ENCODE measurements around the gene HEPACAM2. TPM values are rescaled to one million over a fixed set of nuclear protein-coding genes. Genes with fewer than 3 reads are reported as not detected.

Gene HEPACAM2
- polyA plus RNA-seq, 6 donors from 2014 or later: 0.38 TPM; not detected in 5

DNA sequence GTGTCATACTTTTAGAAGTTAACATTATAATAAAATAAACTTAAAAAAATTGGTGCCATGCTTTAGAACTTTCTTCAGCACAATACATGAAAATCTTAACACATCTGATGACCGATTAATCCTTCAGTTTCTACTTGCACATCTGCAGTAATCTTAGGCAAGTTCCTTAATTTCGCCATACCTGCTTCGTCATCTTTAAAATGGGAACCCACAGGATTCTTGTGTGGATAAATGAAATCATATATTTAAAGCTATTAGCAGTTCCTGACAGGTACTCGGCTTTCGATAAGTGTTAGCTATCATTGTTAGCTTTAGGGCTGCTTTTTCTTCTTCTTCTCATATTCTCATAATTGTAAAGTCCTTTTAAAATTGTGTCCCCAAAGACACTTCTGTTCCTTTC is 5.0 kb upstream of the HEPACAM2 start:
- H3K4me1 Mint-ChIP-seq: peaks cover 9 to 27% (median 10%) of the 10 kb centered on the region in 3 donors
- H3K4me3 Mint-ChIP-seq: peak overlapping the region; percentile 94 to 99 (median 98)
- no peaks in the 10 kb centered on the region for H3K36me3 Mint-ChIP-seq
- peak overlapping the region; percentile 93 to 99 (median 96) for H3K27ac Mint-ChIP-seq
- no peak for ATAC-seq (ENCODE audit: low read depth in 2 of 2)
- H3K9me3 Mint-ChIP-seq: no peaks in the 10 kb centered on the region
- H3K27me3 Mint-ChIP-seq: no peaks in the 10 kb centered on the region
- DNase-seq: no peak

DNA sequence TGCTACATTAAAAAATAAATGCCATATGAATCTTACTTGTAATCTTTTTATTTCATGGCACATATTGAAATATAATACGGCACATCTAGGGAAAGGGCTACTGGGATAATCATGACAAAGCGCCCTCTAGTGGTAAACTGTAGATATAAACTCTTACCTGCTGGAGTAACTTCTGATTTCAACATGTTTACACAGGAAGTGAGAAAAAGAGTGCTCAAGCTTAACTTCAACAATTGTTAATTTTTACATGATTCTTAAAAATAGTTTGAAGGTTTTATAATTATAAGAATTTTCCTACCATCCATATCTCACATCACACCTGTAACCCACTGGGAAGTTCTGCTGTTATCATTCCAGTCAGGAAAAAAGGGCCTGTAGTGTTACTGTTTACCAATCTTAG is 2.0 kb upstream of the HEPACAM2 start:
- Mint-ChIP-seq H3K4me3 (peak overlapping the region in 2 of 8 donors; percentile 17 to 45), H3K9me3 (no peaks in the 10 kb centered on the region), H3K4me1 (peaks cover 9 to 27% (median 10%) of the 10 kb centered on the region in 3 donors), H3K27ac (peak overlapping the region in 2 of 6 donors; percentile 2 to 74), H3K27me3 (no peaks in the 10 kb centered on the region), H3K36me3 (no peaks in the 10 kb centered on the region)
- DNase-seq: peak; percentile 68
- no peak for ATAC-seq (ENCODE audit: low read depth in 2 of 2)

DNA sequence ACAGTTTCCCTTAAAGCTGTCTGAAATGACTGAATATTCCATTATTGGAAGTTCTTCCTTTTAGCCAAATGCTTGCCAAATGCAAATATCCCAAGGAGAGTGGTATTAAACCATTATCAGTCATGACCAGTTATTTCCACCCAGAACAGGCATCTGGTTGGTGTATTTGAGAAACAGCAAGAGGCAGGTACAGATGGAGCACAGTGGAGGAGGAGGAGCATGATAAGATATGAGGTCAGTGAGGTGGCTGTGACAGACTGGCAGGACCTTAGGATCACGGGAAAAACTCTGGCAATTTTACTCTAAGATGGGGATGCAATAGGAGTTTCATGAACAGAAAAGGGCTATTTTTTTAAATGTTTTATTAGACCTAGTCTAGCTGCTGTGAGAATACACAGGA is 6.4 kb downstream of the HEPACAM2 start:
- Mint-ChIP-seq H3K9me3 (no peaks in the 10 kb centered on the region), H3K27me3 (peaks cover 5 to 19% (median 16%) of the 10 kb centered on the region in 3 donors), H3K36me3 (no peaks in the 10 kb centered on the region), H3K4me1 (no peaks in the 10 kb centered on the region), H3K27ac (no peak overlapping the region), H3K4me3 (no peak overlapping the region)
- DNase-seq (no peak), ATAC-seq (ENCODE audit: low read depth in 2 of 2) (no peak)

DNA sequence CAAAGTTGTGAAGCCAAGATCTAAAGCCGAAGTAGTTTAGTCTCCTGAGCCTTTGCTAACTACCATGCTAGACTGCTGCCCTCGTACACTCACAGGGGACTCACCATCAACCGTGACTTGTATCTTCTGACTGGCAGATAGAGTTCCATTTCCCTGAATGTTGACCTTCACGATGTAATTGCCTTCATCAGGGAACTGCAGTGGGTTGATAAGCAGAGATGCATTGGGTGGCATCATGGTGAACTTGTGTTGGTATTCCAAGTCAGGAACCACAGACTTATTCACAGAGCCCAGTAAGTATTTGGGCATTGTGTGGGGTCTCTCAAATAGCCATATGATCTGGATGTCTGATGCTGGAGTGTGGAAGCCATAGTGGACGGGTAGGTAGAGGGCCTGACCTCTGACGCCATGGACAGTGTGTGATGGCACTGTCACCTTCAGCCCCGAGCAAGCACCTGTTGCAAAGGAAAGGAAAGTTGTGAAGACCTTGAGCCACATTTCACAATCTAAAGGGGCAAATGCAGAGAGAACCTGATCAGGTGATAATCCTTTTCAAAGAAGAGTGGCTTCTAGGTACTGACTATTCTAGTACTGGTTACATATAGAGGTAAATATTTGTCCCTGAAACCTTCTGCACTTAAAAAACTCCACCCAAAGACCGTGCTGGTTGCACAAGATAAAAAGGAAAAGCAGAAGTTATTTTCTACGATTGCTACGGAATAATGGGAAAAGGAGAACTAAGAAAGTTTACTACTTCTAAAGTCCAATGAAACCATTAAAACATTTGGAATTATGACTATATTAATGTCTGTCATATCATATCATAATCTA is 7.1 kb downstream of the HEPACAM2 start:
- Mint-ChIP-seq H3K4me3 (no peak overlapping the region), H3K27ac (no peak overlapping the region), H3K36me3 (no peaks in the 10 kb centered on the region), H3K9me3 (no peaks in the 10 kb centered on the region), H3K4me1 (no peaks in the 10 kb centered on the region), H3K27me3 (peaks cover 5 to 25% (median 21%) of the 10 kb centered on the region in 3 donors)
- no peak for DNase-seq
- ATAC-seq (ENCODE audit: low read depth in 2 of 2): no peak

DNA sequence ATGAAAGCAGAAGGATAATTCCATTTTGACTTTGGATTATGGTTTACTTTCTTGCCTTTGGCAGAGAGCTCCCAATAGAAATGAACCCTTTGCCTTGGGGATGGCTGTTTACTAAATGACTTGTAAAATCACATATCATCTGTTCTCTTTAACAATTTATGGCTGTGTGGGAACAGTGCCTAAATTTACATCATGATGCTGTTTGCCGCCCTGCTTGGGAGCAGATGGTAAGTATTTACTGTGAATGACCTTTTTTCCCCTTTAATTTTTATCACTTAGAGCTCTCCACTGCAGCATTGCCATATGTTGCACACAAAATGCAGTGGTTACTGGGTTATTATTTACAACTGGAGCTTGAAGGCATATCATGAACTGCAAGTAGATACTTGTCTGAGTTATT is 13.4 kb downstream of the HEPACAM2 start:
- peaks cover 11 to 42% (median 24%) of the 10 kb centered on the region in 3 donors for H3K27me3 Mint-ChIP-seq

DNA sequence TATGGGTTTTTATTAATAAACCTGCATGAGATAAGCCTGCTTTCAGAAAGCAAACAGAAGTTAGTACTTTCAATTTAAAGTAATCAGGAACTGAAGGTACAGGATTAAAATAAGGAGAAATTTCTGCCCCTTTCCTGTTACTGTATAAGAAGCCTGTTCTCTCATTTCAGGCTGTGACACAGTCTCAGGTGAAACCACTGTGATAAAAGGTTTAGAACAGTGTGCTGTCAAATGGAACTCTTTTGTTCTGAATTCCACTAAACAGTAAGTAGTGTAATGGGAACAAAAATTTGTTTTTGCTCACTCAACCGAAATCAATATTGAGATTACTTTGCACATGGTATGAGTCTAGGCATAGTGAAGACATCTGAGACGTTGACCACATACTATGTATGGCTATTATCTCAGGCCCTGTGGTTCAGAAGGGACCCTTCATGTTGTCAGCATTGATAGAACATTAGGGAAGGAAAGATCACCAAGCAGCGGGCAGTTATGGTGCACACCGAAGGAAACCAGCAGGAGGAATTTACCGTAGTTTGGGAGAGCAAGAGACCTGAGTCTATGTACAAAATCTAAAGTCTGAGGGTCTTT is 14.9 kb downstream of the HEPACAM2 start:
- H3K36me3 Mint-ChIP-seq: no peaks in the 10 kb centered on the region
- ATAC-seq (ENCODE audit: low read depth in 2 of 2) (no peak), DNase-seq (no peak)
- H3K9me3 Mint-ChIP-seq: no peaks in the 10 kb centered on the region
- peaks cover 6 to 45% (median 26%) of the 10 kb centered on the region in 3 donors for H3K27me3 Mint-ChIP-seq
- H3K4me3 Mint-ChIP-seq: no peak overlapping the region
- H3K27ac Mint-ChIP-seq: no peak overlapping the region
- H3K4me1 Mint-ChIP-seq: peaks cover 9 to 11% (median 11%) of the 10 kb centered on the region in 3 donors

More for the DNA sequence above, 13.4 kb downstream of the HEPACAM2 start:
- Mint-ChIP-seq H3K27ac (no peak overlapping the region), H3K4me3 (no peak overlapping the region), H3K4me1 (peaks cover 9 to 11% (median 11%) of the 10 kb centered on the region in 3 donors), H3K36me3 (no peaks in the 10 kb centered on the region), H3K9me3 (no peaks in the 10 kb centered on the region)
- ATAC-seq (ENCODE audit: low read depth in 2 of 2): no peak
- no peak for DNase-seq

DNA sequence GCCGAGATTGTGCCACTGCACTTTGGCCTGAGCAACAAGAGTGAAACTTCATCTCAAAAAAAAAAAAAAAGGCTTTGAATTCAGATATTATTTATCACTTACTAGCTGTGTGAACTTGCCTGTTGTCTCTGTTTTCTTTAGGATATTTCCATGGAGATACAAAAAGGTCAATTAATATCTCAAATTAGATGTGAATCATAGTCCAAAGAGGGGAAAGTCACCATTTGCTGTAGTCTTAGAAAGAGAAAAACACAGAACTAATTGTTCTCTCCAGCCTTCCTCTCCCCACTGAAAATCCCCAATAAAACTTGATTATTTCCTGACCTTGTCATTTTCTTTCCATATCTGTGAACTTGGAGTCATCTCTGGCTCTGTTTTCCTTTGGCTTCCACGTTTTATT is 21.2 kb downstream of the HEPACAM2 start:
- H3K9me3 Mint-ChIP-seq: no peaks in the 10 kb centered on the region
- peaks cover 5 to 35% (median 27%) of the 10 kb centered on the region in 3 donors for H3K27me3 Mint-ChIP-seq
- no peak overlapping the region for H3K27ac Mint-ChIP-seq
- H3K36me3 Mint-ChIP-seq: no peaks in the 10 kb centered on the region
- ATAC-seq (ENCODE audit: low read depth in 2 of 2): no peak
- no peak for DNase-seq
- H3K4me3 Mint-ChIP-seq: no peak overlapping the region
- no peaks in the 10 kb centered on the region for H3K4me1 Mint-ChIP-seq

DNA sequence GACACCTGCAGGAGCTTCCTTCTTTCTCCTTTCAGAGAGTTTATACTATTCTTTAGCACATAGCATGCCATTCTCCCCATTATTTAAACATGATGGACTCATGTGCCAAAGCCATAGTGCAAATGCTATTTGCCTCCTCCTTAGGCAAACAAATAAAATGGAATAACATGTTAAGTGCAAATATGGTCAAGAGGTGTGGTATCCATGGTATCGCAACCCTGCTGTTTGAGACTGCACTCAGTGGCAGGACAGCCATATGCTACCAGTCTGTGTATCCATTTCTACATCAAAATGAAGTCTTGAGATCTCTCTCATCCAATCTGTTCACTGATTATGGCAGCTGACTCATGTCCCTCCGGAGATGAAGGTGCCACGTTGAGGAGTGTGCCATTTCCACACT is 22.8 kb downstream of the HEPACAM2 start:
- no peak for DNase-seq
- Mint-ChIP-seq H3K9me3 (no peaks in the 10 kb centered on the region), H3K4me3 (no peak overlapping the region), H3K4me1 (no peaks in the 10 kb centered on the region), H3K36me3 (no peaks in the 10 kb centered on the region), H3K27me3 (peaks cover 5 to 35% (median 30%) of the 10 kb centered on the region in 3 donors), H3K27ac (no peak overlapping the region)
- ATAC-seq (ENCODE audit: low read depth in 2 of 2): no peak

DNA sequence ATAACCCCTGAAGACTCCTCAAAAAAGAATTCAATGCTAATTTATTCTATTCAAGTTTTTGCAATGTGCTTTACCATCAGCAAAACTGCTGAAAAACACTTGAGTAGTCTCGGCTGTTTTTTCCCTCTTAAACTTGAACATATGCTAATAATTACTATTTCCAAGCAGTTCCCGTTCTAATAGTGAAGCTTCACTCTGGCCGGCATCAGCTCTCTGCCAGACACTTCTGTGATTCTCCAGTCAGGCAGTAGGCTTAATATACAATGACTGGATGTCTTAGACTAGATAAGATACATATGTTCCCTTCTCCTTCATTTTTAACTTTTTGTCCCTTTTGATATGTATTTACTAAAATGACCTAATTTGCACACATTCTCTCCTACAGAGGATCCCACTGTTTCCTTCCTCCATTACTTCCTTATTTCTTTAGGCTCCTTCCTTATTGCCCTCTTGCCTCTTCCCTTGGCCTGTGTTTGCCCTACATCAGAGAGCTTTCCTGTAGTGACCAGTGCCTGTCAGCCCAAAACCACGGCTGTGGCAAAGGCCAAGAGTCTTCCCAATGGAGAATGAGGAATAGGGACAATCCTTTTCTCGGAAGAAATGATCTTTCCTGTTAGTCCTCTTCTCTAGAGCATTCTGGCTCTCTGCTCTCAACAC is 23.5 kb downstream of the HEPACAM2 start:
- Mint-ChIP-seq H3K27ac (no peak overlapping the region), H3K36me3 (no peaks in the 10 kb centered on the region), H3K4me1 (no peaks in the 10 kb centered on the region), H3K9me3 (no peaks in the 10 kb centered on the region), H3K4me3 (no peak overlapping the region), H3K27me3 (peaks cover 5 to 31% (median 28%) of the 10 kb centered on the region in 3 donors)
- DNase-seq (no peak), ATAC-seq (ENCODE audit: low read depth in 2 of 2) (no peak)

DNA sequence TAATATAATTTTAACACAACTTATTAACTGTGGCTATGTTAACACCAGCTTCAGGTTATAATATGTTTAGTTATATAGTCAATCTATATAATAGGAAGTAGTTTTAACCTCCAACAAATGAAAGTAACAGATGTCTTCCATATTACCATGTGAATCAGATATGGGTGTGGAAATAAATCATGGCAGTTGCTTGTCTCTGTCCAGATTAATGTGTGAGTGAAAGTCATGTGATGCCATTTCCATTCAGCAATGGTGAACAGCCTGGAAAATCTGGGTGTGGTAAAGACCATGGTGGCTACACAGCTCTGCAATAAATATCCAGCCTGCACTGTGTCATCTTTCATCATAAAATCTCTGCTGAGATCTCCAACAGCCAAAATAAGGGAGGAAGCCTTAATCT is 27.8 kb downstream of the HEPACAM2 start:
- Mint-ChIP-seq H3K27ac (no peak overlapping the region), H3K27me3 (peaks cover 10 to 27% (median 15%) of the 10 kb centered on the region in 3 donors), H3K4me1 (peaks cover 8 to 10% (median 8%) of the 10 kb centered on the region in 3 donors), H3K9me3 (peaks cover 0 to 2% (median 0%) of the 10 kb centered on the region in 7 donors), H3K4me3 (no peak overlapping the region), H3K36me3 (no peaks in the 10 kb centered on the region)
- DNase-seq: no peak
- no peak for ATAC-seq (ENCODE audit: low read depth in 2 of 2)

DNA sequence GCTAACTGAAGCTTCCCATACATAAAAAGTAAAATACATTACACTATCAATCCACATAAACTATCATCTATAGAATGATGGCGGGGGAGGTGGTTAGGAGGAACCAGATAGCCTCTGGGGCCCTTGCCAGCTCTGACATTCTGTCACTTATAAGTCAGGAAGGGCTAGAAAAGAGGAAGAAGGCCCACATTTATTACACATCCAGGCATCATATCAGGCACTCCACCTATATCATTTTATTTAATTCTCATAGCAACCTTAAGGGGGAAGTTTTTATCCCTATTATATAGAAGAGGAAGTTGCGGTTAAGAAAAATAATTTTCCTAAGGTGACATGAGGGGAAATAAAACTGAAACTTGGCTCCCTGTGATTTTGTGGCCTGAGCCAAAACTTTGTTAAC is 29.9 kb downstream of the HEPACAM2 start:
- peaks cover 10 to 22% (median 20%) of the 10 kb centered on the region in 3 donors for H3K27me3 Mint-ChIP-seq
- H3K4me3 Mint-ChIP-seq: no peak overlapping the region
- ATAC-seq (ENCODE audit: low read depth in 2 of 2) (peak; percentile 63 to 73), DNase-seq (no peak)
- no peaks in the 10 kb centered on the region for H3K36me3 Mint-ChIP-seq
- peak overlapping the region in 3 of 6 donors; percentile 7 to 18 (median 16) for H3K27ac Mint-ChIP-seq
- peaks cover 8 to 10% (median 8%) of the 10 kb centered on the region in 3 donors for H3K4me1 Mint-ChIP-seq
- peaks cover 0 to 2% (median 0%) of the 10 kb centered on the region in 7 donors for H3K9me3 Mint-ChIP-seq

DNA sequence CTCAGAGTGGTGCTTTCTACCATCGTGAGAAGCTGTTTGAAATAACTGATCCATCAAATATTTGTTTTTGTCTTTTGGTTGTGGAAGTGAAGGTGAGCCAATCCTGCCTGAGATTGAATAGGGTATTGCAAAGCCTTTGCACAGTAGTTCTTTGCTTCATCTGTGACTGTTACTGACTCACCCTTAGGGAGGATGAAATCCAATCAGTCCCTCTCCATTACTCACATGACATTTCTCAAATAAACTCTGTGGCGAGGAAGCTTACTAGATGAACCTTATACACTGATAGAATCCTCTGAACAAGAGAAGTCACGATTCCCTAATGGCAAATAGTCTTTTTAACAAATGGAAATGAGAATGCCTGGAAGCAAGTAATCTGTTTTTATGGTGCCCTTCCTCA is 31.9 kb downstream of the HEPACAM2 start:
- H3K9me3 Mint-ChIP-seq: peaks cover 0 to 2% (median 0%) of the 10 kb centered on the region in 7 donors
- peaks cover 8 to 10% (median 8%) of the 10 kb centered on the region in 3 donors for H3K4me1 Mint-ChIP-seq
- no peaks in the 10 kb centered on the region for H3K36me3 Mint-ChIP-seq
- DNase-seq (no peak), ATAC-seq (ENCODE audit: low read depth in 2 of 2) (no peak)
- no peak overlapping the region for H3K27ac Mint-ChIP-seq
- peaks cover 19 to 37% (median 21%) of the 10 kb centered on the region in 3 donors for H3K27me3 Mint-ChIP-seq
- H3K4me3 Mint-ChIP-seq: no peak overlapping the region

DNA sequence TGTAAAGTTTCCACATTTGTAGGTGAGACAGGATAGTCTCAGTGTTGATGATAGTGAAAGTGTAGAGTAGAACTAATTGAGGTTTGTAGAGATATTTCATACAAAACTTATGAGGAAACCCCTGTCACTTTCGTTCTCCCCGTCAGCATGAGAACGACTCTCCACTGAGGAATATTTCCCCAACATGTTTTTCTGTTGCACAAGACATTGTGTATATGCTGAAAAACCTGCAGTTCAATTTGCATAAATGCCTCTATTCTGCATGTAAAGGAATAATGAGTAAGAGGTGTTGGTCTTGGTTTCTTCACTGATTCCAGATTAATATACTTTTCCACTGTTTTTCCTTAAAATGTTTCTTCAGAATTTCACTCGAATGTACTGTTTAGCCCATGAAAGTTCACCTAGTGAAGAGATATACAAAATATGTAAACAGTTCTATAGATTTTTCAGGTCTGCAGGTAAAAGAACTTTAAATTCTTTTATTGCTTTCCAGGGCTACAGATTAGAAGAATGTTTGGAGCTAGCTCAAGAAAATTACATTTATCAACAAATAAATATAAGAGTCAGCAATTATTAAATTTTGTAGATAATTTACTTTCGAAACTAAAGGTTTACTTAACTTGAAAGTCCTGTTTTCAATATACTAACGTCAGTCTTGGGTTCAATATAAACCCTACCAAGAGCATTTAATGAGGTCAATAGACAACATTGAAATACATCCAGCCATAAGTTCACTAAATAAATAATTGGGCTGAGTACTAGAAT is 37.2 kb downstream of the HEPACAM2 start:
- Mint-ChIP-seq H3K4me1 (no peaks in the 10 kb centered on the region), H3K36me3 (no peaks in the 10 kb centered on the region), H3K27ac (no peak overlapping the region), H3K4me3 (no peak overlapping the region), H3K27me3 (peaks cover 25 to 49% (median 49%) of the 10 kb centered on the region in 3 donors), H3K9me3 (no peaks in the 10 kb centered on the region)
- DNase-seq (no peak), ATAC-seq (ENCODE audit: low read depth in 2 of 2) (no peak)
